A549 (cell line): Measurements from ENCODE around the gene LYZL1. TPM values are rescaled to one million over a fixed set of nuclear protein-coding genes. Genes with fewer than 3 reads are reported as not detected.
"Not testable (repeated sequence)": the region's sequence is repeated elsewhere in the genome, so short reads cannot be mapped to it uniquely, and the experiment has no call there.

Experiments
- ATAC-seq, 2 experiments: fragments of 200-7000 bp in 1 of 2; fragments of >200 bp in 1 of 2; cut with Nextera tagmentation in 1 of 2; cut with Tn5 transposase in 1 of 2; 3 replicates each; pipeline versions ENCODE4 v1.8.0 to v1.9.1; 2018 to 2020; ENCODE audit warnings: mild to moderate bottlenecking in 1 of 2, moderate library complexity in 1 of 2
- CTCF ChIA-PET: fragments of 300-600 bp; sonication (Branson Sonifier 250); formaldehyde crosslinking; extraction: SDS; loops from one replicate; lab custom pipeline; 2021; ENCODE audit warnings: antibody characterized with exemption, inconsistent platforms; lab: Yijun Ruan, JAX
- POLR2A ChIA-PET: fragments of 350-600 bp; formaldehyde crosslinking; extraction: SDS; loops from one replicate; lab custom pipeline; 2021; ENCODE audit warnings: antibody characterized with exemption, inconsistent platforms; lab: Yijun Ruan, JAX
- DNase-seq, 2 experiments: peaks; one replicate each; pipeline versions ENCODE4 v3.0.0 to v3.0.0-alpha.2; 2011 to 2016; ENCODE audit warnings: low read depth in 1 of 2, low spot score in 1 of 2
- FAIRE-seq: peaks from 2 replicates; lab custom pipeline; 2011; peaks lifted over from hg19 to GRCh38; lab: Jason Lieb, UNC
- H3K27ac ChIP-seq, 2 experiments: fragments of >200 bp; sonication (Bioruptor Twin); formaldehyde crosslinking; 3 replicates each; pipeline ENCODE4 v1.5.1; 2016 to 2017
- H3K4me1 ChIP-seq: fragments of >200 bp; sonication (Bioruptor Twin); formaldehyde crosslinking; 3 replicates; pipeline ENCODE4 v1.6.1; 2016
- H3K4me2 ChIP-seq: fragments of >200 bp; sonication (Bioruptor Twin); formaldehyde crosslinking; 3 replicates; pipeline ENCODE4 v1.6.1; 2016
- H3K4me3 ChIP-seq: fragments of >200 bp; sonication (Bioruptor Twin); formaldehyde crosslinking; 3 replicates; pipeline ENCODE4 v1.5.1; 2016
- H3K9me3 ChIP-seq: fragments of >200 bp; sonication (Bioruptor Twin); formaldehyde crosslinking; 3 replicates; pipeline ENCODE4 v1.6.1; 2016
- CBX8 ChIP-seq: fragments of 200-600 bp; sonication (generic); IDR thresholded peaks from 2 replicates; pipeline ENCODE4 v1.6.1; 2016
- CEBPB ChIP-seq, 2 experiments: fragments of >200 bp in 1 of 2; sonication (Bioruptor Twin) in 1 of 2; formaldehyde crosslinking in 1 of 2; IDR thresholded peaks; 2 replicates each; pipeline ENCODE4 v1.6.1; 2012 to 2016
- CHD4 ChIP-seq: fragments of 200-600 bp; sonication (generic); IDR thresholded peaks from 2 replicates; pipeline ENCODE4 v1.6.1; 2016; ENCODE audit warnings: antibody characterized with exemption, mild to moderate bottlenecking, borderline replicate concordance
- E2F6 ChIP-seq: IDR thresholded peaks from 2 replicates; pipeline ENCODE4 v1.6.1; 2012; ENCODE audit warnings: low read depth, borderline replicate concordance
- EP300 ChIP-seq, 2 experiments: fragments of >200 bp; sonication (Bioruptor Twin); formaldehyde crosslinking; IDR thresholded peaks; 2 replicates in 1 of 2; 3 replicates in 1 of 2; pipeline ENCODE4 v1.6.1; 2016 to 2017
- ESRRA ChIP-seq: fragments of 150-350 bp; IDR thresholded peaks from 2 replicates; pipeline ENCODE4 v1.6.1; 2014; ENCODE audit warnings: mild to moderate bottlenecking, low read length, borderline replicate concordance
- FOSL2 ChIP-seq, 2 experiments: fragments of 450-650 bp in 1 of 2; fragments of >200 bp in 1 of 2; sonication (Bioruptor Twin) in 1 of 2; formaldehyde crosslinking; IDR thresholded peaks; 2 replicates each; pipeline versions ENCODE4 v1.5.0 to v1.6.1; 2016 to 2020; ENCODE audit warnings: mild to moderate bottlenecking in 1 of 2, moderate library complexity in 1 of 2
- HMGXB4 ChIP-seq: fragments of 250-450 bp; sonication (Bioruptor Pico); IDR thresholded peaks from 2 replicates; pipeline ENCODE4 v1.5.0; 2021; ENCODE audit warnings: mild to moderate bottlenecking, moderate library complexity, borderline replicate concordance
- HOXB13 ChIP-seq: fragments of 250-450 bp; sonication (Bioruptor Pico); IDR thresholded peaks from 2 replicates; pipeline ENCODE4 v1.5.0; 2020; ENCODE audit warnings: low read depth, mild to moderate bottlenecking, moderate library complexity
- HOXB5 ChIP-seq: fragments of 250-450 bp; sonication (Bioruptor Pico); IDR thresholded peaks from 2 replicates; pipeline ENCODE4 v1.5.0; 2020; ENCODE audit warnings: mild to moderate bottlenecking, moderate library complexity
- KDM5A ChIP-seq: fragments of 200-600 bp; sonication (generic); IDR thresholded peaks from 2 replicates; pipeline ENCODE4 v1.6.1; 2016; ENCODE audit warnings: antibody characterized with exemption, mild to moderate bottlenecking
- MAFK ChIP-seq: fragments of 450-650 bp; IDR thresholded peaks from 2 replicates; pipeline ENCODE4 v1.6.1; 2014; ENCODE audit not compliant: partially characterized antibody
- MAZ ChIP-seq: fragments of 150-350 bp; IDR thresholded peaks from 2 replicates; pipeline ENCODE4 v1.6.1; 2014; ENCODE audit warnings: antibody characterized with exemption, low read depth, low read length, borderline replicate concordance
- NPAS2 ChIP-seq: fragments of 250-450 bp; sonication (Bioruptor Pico); IDR thresholded peaks from 2 replicates; pipeline ENCODE4 v1.8.0; 2022; ENCODE audit warnings: mild to moderate bottlenecking, moderate library complexity, borderline replicate concordance
- PHF8 ChIP-seq: fragments of 200-600 bp; sonication (generic); IDR thresholded peaks from 2 replicates; pipeline ENCODE4 v1.6.1; 2016; ENCODE audit warnings: low read depth, mild to moderate bottlenecking, antibody characterized with exemption, moderate library complexity, borderline replicate concordance
- POLR2A ChIP-seq: IDR thresholded peaks from 2 replicates; pipeline ENCODE4 v1.6.1; 2012; ENCODE audit warnings: mild to moderate bottlenecking, low read length
- RFX5 ChIP-seq: fragments of 450-650 bp; IDR thresholded peaks from 2 replicates; pipeline ENCODE4 v1.7.1; 2014; ENCODE audit warnings: antibody characterized with exemption, mild to moderate bottlenecking, moderate library complexity
- TP53 ChIP-seq: fragments of 250-450 bp; sonication (Bioruptor Pico); IDR thresholded peaks from 2 replicates; pipeline ENCODE4 v1.5.0; 2021; ENCODE audit warnings: mild to moderate bottlenecking, moderate library complexity
- ZC3H11A ChIP-seq: fragments of 450-650 bp; IDR thresholded peaks from 2 replicates; pipeline ENCODE4 v1.6.1; 2014; ENCODE audit warnings: antibody characterized with exemption, mild to moderate bottlenecking
- WGBS: methylation state at CpG from one replicate; pipeline ENCODE4 v1.1.6; 2017; ENCODE audit errors: missing lambda C conversion rate; 5-methylcytosine and 5-hydroxymethylcytosine counted together
- polyA plus RNA-seq, 4 experiments: library from polyadenylated mRNA; depleted of rRNA in 3 of 4; stranded (reverse); fragments of >200 nt; fragmentation: RNase III in 1 of 4; extraction: RNeasy Plus Mini Kit Qiagen cat#74134 plus additional on column Dnase treatment in 1 of 4; gene quantifications; 2 replicates in 3 of 4; 3 replicates in 1 of 4; pipeline ENCODE4 v1.2.3, GENCODE V29; 2011 to 2017

The LYZL1 gene
- polyA plus RNA-seq, 2 of the 4 experiments (the other 2 are of a cell fraction): not detected

GRCh38 chr10:29285624-29286051 lies 3.2 kb upstream of the LYZL1 start:
- 71% methylated on average over 4 of the region's 4 CpGs for WGBS
- ATAC-seq: no peak
- CTCF ChIA-PET: no interaction called here
- POLR2A ChIA-PET: no interaction called here
- Histone ChIP-seq H3K4me1 (no peaks in the 10 kb centered on the region), H3K4me2 (no peak overlapping the region), H3K9me3 (no peaks in the 10 kb centered on the region), H3K27ac (no peak overlapping the region), H3K4me3 (no peak overlapping the region)
- TF ChIP-seq HOXB13 (CRISPR knock-in tag) (no peak), ZC3H11A (no peak), ESRRA (no peak), CHD4 (no peak), FOSL2 (IDR thresholded peaks at IDR 0.05) (no peak), FOSL2 (CRISPR knock-in tag; IDR thresholded peaks at IDR 0.05) (no peak), CBX8 (no peak), HOXB5 (CRISPR knock-in tag) (no peak), EP300 (IDR thresholded peaks at IDR 0.05) (no peak), E2F6 (no peak), POLR2A (no peak), RFX5 (no peak), CEBPB (IDR thresholded peaks at IDR 0.05) (no peak), NPAS2 (CRISPR knock-in tag) (no peak), PHF8 (no peak), MAZ (no peak), TP53 (no peak), HMGXB4 (CRISPR knock-in tag) (no peak), KDM5A (no peak)
- no peak for DNase-seq
- no peak for FAIRE-seq

GRCh38 chr10:29287635-29288034 lies 1.2 kb upstream of the LYZL1 start:
- H3K4me1 ChIP-seq: no peaks in the 10 kb centered on the region
- FAIRE-seq (no peak), ATAC-seq (no peak), DNase-seq (no peak)
- TF ChIP-seq HMGXB4 (CRISPR knock-in tag): no peak
- peak; percentile 51 for TF ChIP-seq MAFK
- H3K9me3 ChIP-seq: no peaks in the 10 kb centered on the region
- ChIA-PET POLR2A (no interaction called here), CTCF (interaction anchor here (1.0 kb wide), 1 partner anchor 17 kb away, joined by 3 read pairs; no protein-coding TSS in a partner anchor)
- H3K4me3 ChIP-seq: no peak overlapping the region
- H3K27ac ChIP-seq: no peak overlapping the region
- no peak overlapping the region for H3K4me2 ChIP-seq
- WGBS: 65% methylated on average over 4 of the region's 4 CpGs

- not testable (repeated sequence) for ATAC-seq, FAIRE-seq
- WGBS: 56% methylated on average over 8 of the region's 10 CpGs
Observed at GRCh38 chr10:29291561-29291960, 2.7 kb downstream of the LYZL1 start.

GRCh38 chr10:29292406-29292805 lies 3.5 kb downstream of the LYZL1 start:
- ATAC-seq, POLR2A ChIA-PET, FAIRE-seq, H3K4me2 ChIP-seq, H3K4me1 ChIP-seq, H3K27ac ChIP-seq, DNase-seq, H3K4me3 ChIP-seq: not testable (repeated sequence)
- peaks cover 23% of the 10 kb centered on the region for H3K9me3 ChIP-seq
- WGBS: 62% methylated on average over 6 of the region's 13 CpGs
- CTCF ChIA-PET: interaction anchor here (5.0 kb wide), 1 partner anchor 11 kb away, joined by 39 read pairs; no protein-coding TSS in a partner anchor

More at GRCh38 chr10:29291561-29291960, 2.7 kb downstream of the LYZL1 start:
- POLR2A ChIA-PET, H3K27ac ChIP-seq, H3K4me3 ChIP-seq, H3K4me1 ChIP-seq, DNase-seq, H3K4me2 ChIP-seq: not testable (repeated sequence)
- CTCF ChIA-PET: interaction anchor here (1.0 kb wide), 1 partner anchor 96 kb away, joined by 3 read pairs; no protein-coding TSS in a partner anchor
- H3K9me3 ChIP-seq: peaks cover 15% of the 10 kb centered on the region
